IMR-90 (cell line): ENCODE measurements around the gene NOD1. TPM values are rescaled to one million over a fixed set of nuclear protein-coding genes. Genes with fewer than 3 reads are reported as not detected.

Experiments used
- ATAC-seq: fragments of 200-7000 bp; cut with Tn5 transposase; 2 replicates; pipeline ENCODE4 v1.9.1; 2020; ENCODE audit warnings: low read depth, mild to moderate bottlenecking, moderate library complexity
- BruUV-seq: library from RNA; stranded (reverse); fragments of 400-500 nt; replicated peaks from 2 replicates; lab custom pipeline; 2021; lab: Mats Ljungman, UMichigan
- CTCF ChIA-PET: fragments of 300-600 bp; formaldehyde crosslinking; extraction: SDS; loops from one replicate; lab custom pipeline; 2021; ENCODE audit warnings: antibody characterized with exemption; lab: Yijun Ruan, JAX
- POLR2A ChIA-PET: fragments of 300-600 bp; sonication (Branson Sonifier 250); formaldehyde crosslinking; loops from one replicate; lab custom pipeline; 2022; ENCODE audit warnings: antibody characterized with exemption; ENCODE audit not compliant: unreplicated experiment; lab: Charles Lee
- DNase-seq: peaks from one replicate; pipeline ENCODE4 v3.0.0; 2013
- H2AFZ ChIP-seq: replicated peaks from 2 replicates; pipeline ENCODE3; 2013; ENCODE audit warnings: low read length, mild to moderate bottlenecking; ENCODE audit not compliant: poor library complexity
- H2AK5ac ChIP-seq: 2 replicates; pipeline ENCODE4 v1.6.1; 2013; ENCODE audit warnings: low read depth, low read length, inconsistent platforms
- H2AK9ac ChIP-seq: replicated peaks from 2 replicates; pipeline ENCODE3; 2013; ENCODE audit warnings: mild to moderate bottlenecking, low read depth, low read length, moderate library complexity; ENCODE audit not compliant: poor library complexity
- H2BK120ac ChIP-seq: 2 replicates; pipeline ENCODE4 v1.6.1; 2013; ENCODE audit warnings: low read depth, low read length, inconsistent platforms
- H2BK15ac ChIP-seq: 3 replicates; pipeline ENCODE4 v1.6.1; 2013; ENCODE audit warnings: low read depth, low read length, inconsistent platforms
- H2BK20ac ChIP-seq: 2 replicates; pipeline ENCODE4 v1.6.1; 2013; ENCODE audit warnings: low read depth, mild to moderate bottlenecking, inconsistent platforms, low read length, moderate library complexity
- H2BK5ac ChIP-seq: 2 replicates; pipeline ENCODE4 v1.6.1; 2013; ENCODE audit warnings: mild to moderate bottlenecking, low read depth, low read length, inconsistent platforms; ENCODE audit not compliant: poor library complexity, severe bottlenecking
- H3K14ac ChIP-seq: replicated peaks from 2 replicates; pipeline ENCODE4 v1.6.1; 2013; ENCODE audit warnings: low read depth, low read length, inconsistent platforms
- H3K18ac ChIP-seq: 2 replicates; pipeline ENCODE4 v1.6.1; 2013; ENCODE audit warnings: low read depth, low read length, control low read depth
- H3K23ac ChIP-seq: 2 replicates; pipeline ENCODE4 v1.6.1; 2013; ENCODE audit warnings: low read depth, low read length, inconsistent platforms
- H3K27ac ChIP-seq: 2 replicates; pipeline ENCODE4 v1.5.1; 2013; ENCODE audit warnings: mild to moderate bottlenecking, control low read depth, low read length; ENCODE audit not compliant: insufficient read depth
- H3K27me3 ChIP-seq: 2 replicates; pipeline ENCODE4 v1.6.1; 2013; ENCODE audit warnings: low read length; ENCODE audit not compliant: control insufficient read depth, insufficient read depth
- H3K36me3 ChIP-seq: 2 replicates; pipeline ENCODE4 v1.6.1; 2013; ENCODE audit warnings: low read length, mixed read lengths; ENCODE audit not compliant: control insufficient read depth, insufficient read depth
- H3K4ac ChIP-seq: 2 replicates; pipeline ENCODE4 v1.6.1; 2013; ENCODE audit warnings: low read depth, low read length, inconsistent platforms
- H3K4me1 ChIP-seq: 2 replicates; pipeline ENCODE4 v1.6.1; 2013; ENCODE audit warnings: low read length, mixed read lengths; ENCODE audit not compliant: control insufficient read depth, insufficient read depth
- H3K4me2 ChIP-seq: 2 replicates; pipeline ENCODE4 v1.6.1; 2013; ENCODE audit warnings: low read depth, mild to moderate bottlenecking, control low read depth, low read length, moderate library complexity
- H3K4me3 ChIP-seq: 2 replicates; pipeline ENCODE4 v1.5.1; 2013; ENCODE audit warnings: low read depth, mild to moderate bottlenecking, control low read depth, low read length, moderate library complexity; ENCODE audit not compliant: insufficient read depth
- H3K56ac ChIP-seq: 2 replicates; pipeline ENCODE4 v1.6.1; 2013; ENCODE audit warnings: low read length, inconsistent platforms; ENCODE audit not compliant: insufficient read depth; ENCODE audit errors: extremely low read depth
- H3K79me1 ChIP-seq, 2 experiments: 2 replicates each; pipeline ENCODE4 v1.6.1; 2013; ENCODE audit warnings: low read length in 2 of 2, inconsistent platforms in 1 of 2, low read depth in 1 of 2
- H3K9ac ChIP-seq: 2 replicates; pipeline ENCODE4 v1.6.1; 2013; ENCODE audit warnings: low read depth, low read length, control low read depth
- H3K9me1 ChIP-seq: 2 replicates; pipeline ENCODE4 v1.6.1; 2013; ENCODE audit warnings: low read length, inconsistent platforms; ENCODE audit not compliant: insufficient read depth
- H3K9me3 ChIP-seq: 2 replicates; pipeline ENCODE4 v1.6.1; 2013; ENCODE audit warnings: low read length; ENCODE audit not compliant: control insufficient read depth, insufficient read depth
- H4K20me1 ChIP-seq: 2 replicates; pipeline ENCODE4 v1.6.1; 2013; ENCODE audit warnings: low read length, inconsistent platforms; ENCODE audit not compliant: insufficient read depth
- H4K5ac ChIP-seq: 2 replicates; pipeline ENCODE4 v1.6.1; 2013; ENCODE audit warnings: mild to moderate bottlenecking, low read depth, low read length, control low read depth
- H4K8ac ChIP-seq, 2 experiments: 2 replicates each; pipeline ENCODE4 v1.6.1; 2013; ENCODE audit warnings: low read depth in 2 of 2, low read length in 2 of 2, control low read depth in 1 of 2, inconsistent platforms in 1 of 2
- H4K91ac ChIP-seq: 2 replicates; pipeline ENCODE4 v1.6.1; 2013; ENCODE audit warnings: low read depth, low read length, inconsistent platforms; ENCODE audit not compliant: insufficient read depth
- BHLHE40 ChIP-seq: fragments of 150-350 bp; IDR thresholded peaks from 2 replicates; pipeline ENCODE4 v1.6.1; 2016; ENCODE audit warnings: mild to moderate bottlenecking, low read depth, low read length
- CEBPB ChIP-seq: IDR thresholded peaks from 2 replicates; pipeline ENCODE4 v1.6.1; 2012; ENCODE audit warnings: low read depth, low read length, improper control_type of control experiment
- CHD1 ChIP-seq: IDR thresholded peaks from 2 replicates; pipeline ENCODE4 v1.6.1; 2012; ENCODE audit warnings: low read depth, low read length, improper control_type of control experiment
- MAFK ChIP-seq: IDR thresholded peaks from 2 replicates; pipeline ENCODE4 v1.6.1; 2012; ENCODE audit warnings: low read depth, low read length, improper control_type of control experiment
- MAZ ChIP-seq: IDR thresholded peaks from 2 replicates; pipeline ENCODE4 v1.6.1; 2012; ENCODE audit warnings: low read depth, mild to moderate bottlenecking, low read length, improper control_type of control experiment, moderate library complexity, borderline replicate concordance
- MXI1 ChIP-seq: IDR thresholded peaks from 2 replicates; pipeline ENCODE4 v1.6.1; 2012; ENCODE audit warnings: low read depth, mild to moderate bottlenecking, low read length, moderate library complexity, borderline replicate concordance
- NFE2L2 ChIP-seq: fragments of 150-350 bp; IDR thresholded peaks from 2 replicates; pipeline ENCODE4 v1.6.1; 2016; ENCODE audit warnings: low read depth, mild to moderate bottlenecking, low read length
- POLR2A ChIP-seq: IDR thresholded peaks from 2 replicates; pipeline ENCODE4 v1.6.1; 2012; ENCODE audit warnings: mild to moderate bottlenecking, low read depth, low read length
- RAD21 ChIP-seq: IDR thresholded peaks from 2 replicates; pipeline ENCODE4 v1.6.1; 2012; ENCODE audit warnings: low read length, improper control_type of control experiment
- RCOR1 ChIP-seq: IDR thresholded peaks from 2 replicates; pipeline ENCODE4 v1.6.1; 2012; ENCODE audit warnings: mild to moderate bottlenecking, low read length, improper control_type of control experiment; ENCODE audit not compliant: insufficient replicate concordance
- RFX5 ChIP-seq: IDR thresholded peaks from 2 replicates; pipeline ENCODE4 v1.8.0; 2012; ENCODE audit warnings: low read depth, mild to moderate bottlenecking, low read length, moderate library complexity
- SMC3 ChIP-seq: fragments of 150-350 bp; IDR thresholded peaks from 2 replicates; pipeline ENCODE4 v1.6.1; 2016; ENCODE audit warnings: low read depth, mild to moderate bottlenecking, antibody characterized with exemption, low read length, moderate library complexity
- WGBS, 2 experiments: methylation state at CpG; one replicate each; pipeline versions ENCODE4 v1.1.5 to v1.1.7; 2013; ENCODE audit warnings: missing lambda C conversion rate in 2 of 2; ENCODE audit not compliant: insufficient read length in 1 of 2; ENCODE audit errors: extremely low coverage in 2 of 2; 5-methylcytosine and 5-hydroxymethylcytosine counted together
- dilution Hi-C: fragments of 300-500 bp; cut with HindIII; formaldehyde crosslinking; loops from one replicate; pipeline ENCODE4 v1.14.3; 2018; ENCODE audit warnings: low sequenced_read_pairs; ENCODE audit not compliant: unreplicated experiment
- in situ Hi-C: fragments of 300-500 bp; cut with MboI; formaldehyde crosslinking; loops from 3 replicates; pipeline ENCODE4 v1.14.3; 2019; ENCODE audit warnings: low sequenced_read_pairs, inconsistent platforms, mixed read lengths
- intact Hi-C: fragments of 100-400 bp; cut with micrococcal nuclease; formaldehyde crosslinking; loops from 2 replicates; pipeline ENCODE4 v1.10.0; 2022
- polyA plus RNA-seq, 3 experiments: library from polyadenylated mRNA; depleted of rRNA; stranded (reverse); fragments of >200 nt; gene quantifications; 2 replicates each; pipeline ENCODE4 v1.2.3, GENCODE V29; 2012; ENCODE audit warnings: low replicate concordance in 1 of 3
- total RNA-seq: library from RNA; depleted of rRNA; stranded (reverse); fragments of >200 nt; gene quantifications from 2 replicates; pipeline ENCODE4 v1.2.3, GENCODE V29; 2012
- TF ChIP-seq, protein P1 (sequence below): fragments of 150-350 bp; IDR thresholded peaks from 2 replicates; pipeline ENCODE4 v1.6.1; 2016; ENCODE audit warnings: low read depth, mild to moderate bottlenecking, low read length, moderate library complexity, borderline replicate concordance
- TF ChIP-seq, protein P2 (sequence below): conservative IDR thresholded peaks from 2 replicates; pipeline ENCODE4 v1.5.1; 2012; ENCODE audit warnings: mild to moderate bottlenecking, low read depth, low read length, improper control_type of control experiment
- TF ChIP-seq, protein P3 (sequence below): fragments of 150-350 bp; IDR thresholded peaks from 2 replicates; pipeline ENCODE4 v1.6.1; 2017; ENCODE audit warnings: mild to moderate bottlenecking, antibody characterized with exemption, low read length, low read depth

The NOD1 gene
- total and polyA plus RNA-seq, 2 of the 4 experiments (the other 2 are of a cell fraction), result 1.8 to 3.0 TPM

DNA sequence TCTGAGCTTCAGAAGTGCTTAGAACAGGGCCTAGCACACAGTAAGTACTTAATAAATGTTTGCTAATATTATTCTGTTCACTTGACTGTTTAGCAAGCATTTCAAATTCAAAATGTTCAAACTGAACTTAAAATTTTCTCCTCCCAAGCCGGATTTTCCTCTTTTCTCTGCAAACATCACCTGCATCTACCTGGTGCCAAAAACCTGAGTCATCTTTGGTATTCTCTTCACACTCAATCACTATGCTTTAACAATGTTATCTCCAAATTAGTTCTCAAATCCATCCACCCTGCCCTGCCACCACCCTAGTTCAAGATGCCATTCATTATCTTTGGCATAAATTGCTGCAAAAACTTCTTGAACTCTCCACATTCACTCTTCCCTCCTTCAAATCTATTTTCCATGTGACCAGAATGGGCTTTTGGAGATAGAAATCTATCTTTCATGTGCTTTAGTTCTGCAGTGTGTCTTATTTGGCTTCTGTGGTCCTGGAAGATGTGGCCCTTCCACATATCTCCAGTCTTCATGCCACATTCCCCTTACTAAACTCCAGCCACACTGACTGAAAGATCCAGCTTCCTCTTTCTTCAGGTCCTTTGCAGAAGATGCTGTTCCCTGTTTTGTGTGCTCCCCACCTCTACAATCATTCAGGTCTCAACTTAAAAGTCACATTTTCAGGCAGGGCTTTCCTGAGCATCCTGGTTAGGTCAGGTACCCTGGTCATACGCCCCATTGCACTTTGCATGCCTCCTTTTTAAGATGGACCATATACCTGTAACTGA lies 24.1 kb upstream of the NOD1 start:
- no peak overlapping the region for H4K5ac ChIP-seq
- no peak for TF ChIP-seq POLR2A
- no peak for TF ChIP-seq NFE2L2
- TF ChIP-seq, protein P1, sequence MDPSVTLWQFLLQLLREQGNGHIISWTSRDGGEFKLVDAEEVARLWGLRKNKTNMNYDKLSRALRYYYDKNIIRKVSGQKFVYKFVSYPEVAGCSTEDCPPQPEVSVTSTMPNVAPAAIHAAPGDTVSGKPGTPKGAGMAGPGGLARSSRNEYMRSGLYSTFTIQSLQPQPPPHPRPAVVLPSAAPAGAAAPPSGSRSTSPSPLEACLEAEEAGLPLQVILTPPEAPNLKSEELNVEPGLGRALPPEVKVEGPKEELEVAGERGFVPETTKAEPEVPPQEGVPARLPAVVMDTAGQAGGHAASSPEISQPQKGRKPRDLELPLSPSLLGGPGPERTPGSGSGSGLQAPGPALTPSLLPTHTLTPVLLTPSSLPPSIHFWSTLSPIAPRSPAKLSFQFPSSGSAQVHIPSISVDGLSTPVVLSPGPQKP, result no peak
- no peak for TF ChIP-seq CEBPB
- no peak for TF ChIP-seq RAD21
- no peak for TF ChIP-seq MAZ
- TF ChIP-seq CHD1, result no peak
- TF ChIP-seq, protein P2, sequence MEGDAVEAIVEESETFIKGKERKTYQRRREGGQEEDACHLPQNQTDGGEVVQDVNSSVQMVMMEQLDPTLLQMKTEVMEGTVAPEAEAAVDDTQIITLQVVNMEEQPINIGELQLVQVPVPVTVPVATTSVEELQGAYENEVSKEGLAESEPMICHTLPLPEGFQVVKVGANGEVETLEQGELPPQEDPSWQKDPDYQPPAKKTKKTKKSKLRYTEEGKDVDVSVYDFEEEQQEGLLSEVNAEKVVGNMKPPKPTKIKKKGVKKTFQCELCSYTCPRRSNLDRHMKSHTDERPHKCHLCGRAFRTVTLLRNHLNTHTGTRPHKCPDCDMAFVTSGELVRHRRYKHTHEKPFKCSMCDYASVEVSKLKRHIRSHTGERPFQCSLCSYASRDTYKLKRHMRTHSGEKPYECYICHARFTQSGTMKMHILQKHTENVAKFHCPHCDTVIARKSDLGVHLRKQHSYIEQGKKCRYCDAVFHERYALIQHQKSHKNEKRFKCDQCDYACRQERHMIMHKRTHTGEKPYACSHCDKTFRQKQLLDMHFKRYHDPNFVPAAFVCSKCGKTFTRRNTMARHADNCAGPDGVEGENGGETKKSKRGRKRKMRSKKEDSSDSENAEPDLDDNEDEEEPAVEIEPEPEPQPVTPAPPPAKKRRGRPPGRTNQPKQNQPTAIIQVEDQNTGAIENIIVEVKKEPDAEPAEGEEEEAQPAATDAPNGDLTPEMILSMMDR, result no peak
- no peak for TF ChIP-seq MAFK
- no peak for TF ChIP-seq SMC3
- TF ChIP-seq, protein P3, sequence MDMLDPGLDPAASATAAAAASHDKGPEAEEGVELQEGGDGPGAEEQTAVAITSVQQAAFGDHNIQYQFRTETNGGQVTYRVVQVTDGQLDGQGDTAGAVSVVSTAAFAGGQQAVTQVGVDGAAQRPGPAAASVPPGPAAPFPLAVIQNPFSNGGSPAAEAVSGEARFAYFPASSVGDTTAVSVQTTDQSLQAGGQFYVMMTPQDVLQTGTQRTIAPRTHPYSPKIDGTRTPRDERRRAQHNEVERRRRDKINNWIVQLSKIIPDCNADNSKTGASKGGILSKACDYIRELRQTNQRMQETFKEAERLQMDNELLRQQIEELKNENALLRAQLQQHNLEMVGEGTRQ, result no peak
- TF ChIP-seq BHLHE40, result no peak
- no peak for TF ChIP-seq MXI1
- TF ChIP-seq RCOR1, result no peak
- no peak for TF ChIP-seq RFX5

More for the DNA sequence above, 24.1 kb upstream of the NOD1 start:
- H2AK9ac ChIP-seq, result no peak overlapping the region
- H3K4me3 ChIP-seq, result no peak overlapping the region
- no peak overlapping the region for H2BK120ac ChIP-seq
- H2BK5ac ChIP-seq, result no peak overlapping the region
- peaks cover 12% of the 10 kb centered on the region for H3K9me1 ChIP-seq
- no peak overlapping the region for H3K4ac ChIP-seq
- no peak overlapping the region; the same call in 1 of the 2 replicates for H3K56ac ChIP-seq
- peaks cover 3% of the 10 kb centered on the region for H3K36me3 ChIP-seq
- no peak overlapping the region for H2BK20ac ChIP-seq
- 95% methylated on average over 2 of the region's 2 CpGs; no CpG with 5 or more reads in 1 of the 2 experiments for WGBS, 2 experiments
- in situ Hi-C loops, result no loop called here
- H3K18ac ChIP-seq, result no peak overlapping the region
- BruUV-seq, result no TSS peak
- H2AFZ ChIP-seq, result no peak overlapping the region
- H3K23ac ChIP-seq, result no peak overlapping the region
- peaks cover 7% of the 10 kb centered on the region; the same call in 1 of the 2 replicates for H3K4me1 ChIP-seq
- no peak overlapping the region for H2BK15ac ChIP-seq
- no peak overlapping the region for H3K27ac ChIP-seq
- H3K9ac ChIP-seq, result no peak overlapping the region
- H3K14ac ChIP-seq, result no peak overlapping the region
- no peaks in the 10 kb centered on the region for H4K20me1 ChIP-seq
- CTCF ChIA-PET, result interaction anchor here (0.6 kb wide), 1 partner anchor 47 kb away, joined by 3 read pairs; no protein-coding TSS in a partner anchor
- ATAC-seq (no peak), DNase-seq (no peak)
- no peak overlapping the region for H3K4me2 ChIP-seq
- no peak overlapping the region for H2AK5ac ChIP-seq
- no peak overlapping the region for H4K8ac ChIP-seq
- dilution Hi-C loops, result no loop called here
- H3K27me3 ChIP-seq, result no peaks in the 10 kb centered on the region
- H4K91ac ChIP-seq, result no peak overlapping the region
- H3K9me3 ChIP-seq, result no peaks in the 10 kb centered on the region
- intact Hi-C loops, result loop anchor here (10.0 kb wide), 1 partner anchor 228 kb away; no protein-coding TSS in a partner anchor
- H3K79me1 ChIP-seq, result peaks cover 18 to 37% of the 10 kb centered on the region in 2 experiments
- POLR2A ChIA-PET, result no interaction called here
